SK-N-SH (cell line): Measurements from ENCODE around the gene UBE2D2. TPM values are rescaled to one million over a fixed set of nuclear protein-coding genes. Genes with fewer than 3 reads are reported as not detected.

ENCODE experiments used
- CTCF ChIA-PET: fragments of 300-600, 350-600 bp; formaldehyde crosslinking; extraction: SDS; loops from one replicate; lab custom pipeline; 2021; lab: Yijun Ruan, JAX
- POLR2A ChIA-PET: fragments of 350-600 bp; sonication (Branson Sonifier 250); formaldehyde crosslinking; extraction: SDS; loops from one replicate; lab custom pipeline; 2020; ENCODE audit warnings: antibody characterized with exemption, inconsistent platforms; lab: Yijun Ruan, JAX
- DNase-seq: peaks from one replicate; pipeline ENCODE4 v3.0.0; 2012
- H2AFZ ChIP-seq: fragments of 200-600 bp; sonication (generic); 2 replicates; pipeline ENCODE4 v1.8.1; 2016; ENCODE audit warnings: antibody characterized with exemption, mild to moderate bottlenecking, low read depth
- H3F3A ChIP-seq: fragments of 200-600 bp; sonication (generic); replicated peaks from 2 replicates; pipeline ENCODE3; 2016; ENCODE audit warnings: antibody characterized with exemption, mild to moderate bottlenecking; ENCODE audit not compliant: insufficient read depth
- H3K27ac ChIP-seq, 2 experiments: fragments of 200-500 bp in 1 of 2; fragments of 200-600 bp in 1 of 2; sonication (Bioruptor generic) in 1 of 2; sonication (generic), shearing (Covaris generic) in 1 of 2; 2 replicates each; pipeline versions ENCODE4 v1.5.1 to v1.6.1; 2014 to 2016; ENCODE audit warnings: low read depth in 2 of 2, inconsistent platforms in 1 of 2, low read length in 1 of 2, mild to moderate bottlenecking in 1 of 2, mixed read lengths in 1 of 2
- H3K27me3 ChIP-seq: fragments of 200-600 bp; sonication (generic), shearing (Covaris generic); 2 replicates; pipeline ENCODE4 v1.6.1; 2016; ENCODE audit warnings: mixed run types; ENCODE audit not compliant: insufficient read depth
- H3K36me3 ChIP-seq, 2 experiments: fragments of 200-500 bp in 1 of 2; fragments of 200-600 bp in 1 of 2; sonication (Bioruptor generic) in 1 of 2; sonication (generic) in 1 of 2; replicated peaks in 1 of 2; 2 replicates each; pipeline versions ENCODE3 to v1.5.1; 2014 to 2016; ENCODE audit warnings: low read length in 1 of 2, mild to moderate bottlenecking in 1 of 2; ENCODE audit not compliant: insufficient read depth in 2 of 2, control insufficient read depth in 1 of 2
- H3K4me1 ChIP-seq, 2 experiments: fragments of 200-500 bp in 1 of 2; fragments of 200-600 bp in 1 of 2; sonication (Bioruptor generic) in 1 of 2; sonication (generic), shearing (Covaris generic) in 1 of 2; 2 replicates each; pipeline versions ENCODE4 v1.5.1 to v1.6.1; 2014 to 2016; ENCODE audit warnings: low read depth in 1 of 2, low read length in 1 of 2, mixed run types in 1 of 2; ENCODE audit not compliant: insufficient read depth in 2 of 2, control insufficient read depth in 1 of 2
- H3K4me2 ChIP-seq: fragments of 200-600 bp; sonication (generic), shearing (Covaris generic); 2 replicates; pipeline ENCODE4 v1.6.1; 2017; ENCODE audit warnings: mixed run types
- H3K4me3 ChIP-seq, 2 experiments: fragments of 200-500 bp in 1 of 2; fragments of 200-600 bp in 1 of 2; sonication (Bioruptor generic) in 1 of 2; sonication (generic), shearing (Covaris generic) in 1 of 2; 2 replicates each; pipeline versions ENCODE4 v1.5.1 to v1.8.1; 2014 to 2016; ENCODE audit warnings: low read depth in 2 of 2, inconsistent platforms in 1 of 2, low read length in 1 of 2, mild to moderate bottlenecking in 1 of 2, mixed read lengths in 1 of 2, moderate library complexity in 1 of 2
- H3K79me2 ChIP-seq: fragments of 200-600 bp; sonication (generic); 2 replicates; pipeline ENCODE4 v1.8.1; 2017; ENCODE audit warnings: mild to moderate bottlenecking; ENCODE audit not compliant: insufficient read depth
- H3K9ac ChIP-seq: fragments of 200-600 bp; sonication (generic); 2 replicates; pipeline ENCODE4 v1.6.1; 2017; ENCODE audit warnings: mixed run types
- H3K9me2 ChIP-seq: fragments of 200-600 bp; sonication (generic); 2 replicates; pipeline ENCODE4 v1.6.1; 2017; ENCODE audit warnings: mixed run types
- H3K9me3 ChIP-seq: fragments of 200-600 bp; sonication (generic); 2 replicates; pipeline ENCODE4 v1.6.1; 2017; ENCODE audit warnings: mixed run types, mild to moderate bottlenecking, moderate library complexity
- H4K20me1 ChIP-seq: fragments of 200-600 bp; sonication (generic); 2 replicates; pipeline ENCODE4 v1.6.1; 2017; ENCODE audit warnings: mild to moderate bottlenecking, mixed run types; ENCODE audit not compliant: insufficient read depth
- ELF1 ChIP-seq: IDR thresholded peaks from 2 replicates; pipeline ENCODE4 v1.4.0; 2012
- FOSL2 ChIP-seq: IDR thresholded peaks from 2 replicates; pipeline ENCODE4 v1.4.0; 2012; ENCODE audit warnings: low read depth, mild to moderate bottlenecking, moderate library complexity, borderline replicate concordance
- GATA2 ChIP-seq: sonication (generic); formaldehyde crosslinking; IDR thresholded peaks from 2 replicates; pipeline ENCODE4 v1.5.0; 2020; ENCODE audit warnings: mild to moderate bottlenecking, missing genetic modification reagents
- MXI1 ChIP-seq: IDR thresholded peaks from 2 replicates; pipeline ENCODE4 v1.6.1; 2012; ENCODE audit warnings: mild to moderate bottlenecking, low read depth, low read length, improper control_type of control experiment
- NFIC ChIP-seq: IDR thresholded peaks from 2 replicates; pipeline ENCODE4 v1.4.0; 2012; ENCODE audit warnings: borderline replicate concordance
- POLR2AphosphoS5 ChIP-seq: IDR thresholded peaks from 2 replicates; pipeline ENCODE4 v1.6.1; 2012; ENCODE audit warnings: low read depth, low read length
- TCF12 ChIP-seq: IDR thresholded peaks from 2 replicates; pipeline ENCODE4 v1.4.0; 2012
- USF1 ChIP-seq: IDR thresholded peaks from 2 replicates; pipeline ENCODE4 v1.4.0; 2012; ENCODE audit warnings: low read depth, borderline replicate concordance
- YY1 ChIP-seq: IDR thresholded peaks from 2 replicates; pipeline ENCODE4 v1.4.0; 2012; ENCODE audit warnings: low read depth, mild to moderate bottlenecking
- WGBS: methylation state at CpG from one replicate; pipeline ENCODE4 v1.1.6; 2017; ENCODE audit warnings: low lambda C conversion rate; 5-methylcytosine and 5-hydroxymethylcytosine counted together
- polyA plus RNA-seq, 3 experiments: library from polyadenylated mRNA; depleted of rRNA; stranded (reverse); fragments of >200 nt; gene quantifications; 2 replicates each; pipeline ENCODE4 v1.2.3, GENCODE V29; 2012
- TF ChIP-seq, protein P1 (sequence below): IDR thresholded peaks from 2 replicates; pipeline ENCODE4 v1.4.0; 2012; ENCODE audit warnings: low read depth
- TF ChIP-seq, protein P2 (sequence below): fragments of 200-600 bp; sonication (generic); IDR thresholded peaks from 2 replicates; pipeline ENCODE4 v1.6.1; 2017; ENCODE audit warnings: antibody characterized with exemption, mild to moderate bottlenecking, moderate library complexity
- TF ChIP-seq, protein P3 (sequence below): IDR thresholded peaks from 2 replicates; pipeline ENCODE4 v1.4.0; 2012; ENCODE audit warnings: low read depth, borderline replicate concordance

The UBE2D2 gene
- polyA plus RNA-seq, 1 of the 3 experiments (the other 2 are of a cell fraction): 24.5 TPM

DNA sequence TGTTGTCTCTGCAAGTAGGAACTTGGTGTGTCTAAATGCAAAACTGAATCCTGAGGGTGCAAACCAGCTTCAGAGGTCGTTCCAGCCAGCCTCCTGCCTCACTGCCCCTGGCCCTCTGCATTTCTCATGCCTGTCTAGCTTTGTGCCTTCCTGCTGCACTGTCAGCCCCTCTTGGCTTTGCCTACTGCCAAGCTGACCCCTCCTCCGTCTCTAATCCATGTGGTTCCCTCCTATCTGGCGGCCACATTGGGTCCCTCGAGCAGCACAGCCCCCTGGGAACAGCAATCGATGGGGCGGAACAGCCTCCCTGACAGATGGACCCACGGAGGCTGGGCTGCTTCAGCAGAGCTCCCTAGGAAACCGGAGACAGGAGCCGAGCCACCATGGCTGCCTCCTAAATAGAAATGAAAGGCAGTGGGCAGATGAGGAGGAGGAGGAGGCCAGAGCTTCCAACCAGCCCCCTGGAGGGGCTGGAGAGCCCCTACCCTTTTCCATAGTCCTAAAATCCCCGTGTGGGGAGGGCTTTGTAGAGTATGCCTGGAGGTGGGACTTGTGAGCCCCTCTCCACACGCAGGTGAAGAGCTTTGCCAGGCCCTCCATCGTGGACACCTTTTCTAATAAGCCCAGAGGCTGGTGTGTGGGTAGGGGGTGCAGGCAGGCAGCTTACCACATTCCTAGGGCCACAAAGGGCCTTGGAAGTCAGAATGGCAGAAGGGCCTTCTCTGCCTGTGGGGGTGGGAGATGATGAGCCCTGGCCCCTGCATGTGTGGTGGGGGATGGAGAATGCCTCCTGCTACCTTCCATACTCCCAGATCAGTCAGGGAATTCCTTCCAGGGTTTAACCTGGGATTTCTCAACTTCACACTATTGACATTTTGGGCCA, 77.8 kb downstream of the UBE2D2 start:
- Histone ChIP-seq H3K4me2 (peak overlapping the region; percentile 87; the same call in 1 of the 2 replicates), H3K4me1 (peaks cover 45 to 66% of the 10 kb centered on the region in 2 experiments), H4K20me1 (no peaks in the 10 kb centered on the region; the same call in 1 of the 2 replicates), H3K4me3 (no peak overlapping the region), H3K27me3 (no peaks in the 10 kb centered on the region), H3K36me3 (no peaks in the 10 kb centered on the region), H3F3A (peaks cover 30% of the 10 kb centered on the region), H3K9ac (no peak overlapping the region), H3K79me2 (peaks cover 28% of the 10 kb centered on the region; the same call in 1 of the 2 replicates), H3K9me2 (no peaks in the 10 kb centered on the region), H2AFZ (no peak overlapping the region), H3K27ac (peak overlapping the region; percentile 83 to 99), H3K9me3 (no peaks in the 10 kb centered on the region)
- ChIA-PET CTCF (interaction anchor here (2.8 to 22.4 kb wide), 7 partner anchors 10 to 128 kb away, joined by 14 to 627 read pairs (median 177); partner anchors contain the start of gene CXXC5), POLR2A (interaction anchor here (0.8 to 5.4 kb wide), 9 partner anchors 10 to 108 kb away, joined by 3 to 130 read pairs (median 9); partner anchors contain the start of gene CXXC5)
- TF ChIP-seq TCF12: no peak
- TF ChIP-seq, protein P1, sequence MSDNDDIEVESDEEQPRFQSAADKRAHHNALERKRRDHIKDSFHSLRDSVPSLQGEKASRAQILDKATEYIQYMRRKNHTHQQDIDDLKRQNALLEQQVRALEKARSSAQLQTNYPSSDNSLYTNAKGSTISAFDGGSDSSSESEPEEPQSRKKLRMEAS: no peak
- TF ChIP-seq MXI1: no peak
- TF ChIP-seq ELF1: no peak
- no peak for TF ChIP-seq POLR2AphosphoS5
- no peak for TF ChIP-seq USF1
- TF ChIP-seq, protein P2, sequence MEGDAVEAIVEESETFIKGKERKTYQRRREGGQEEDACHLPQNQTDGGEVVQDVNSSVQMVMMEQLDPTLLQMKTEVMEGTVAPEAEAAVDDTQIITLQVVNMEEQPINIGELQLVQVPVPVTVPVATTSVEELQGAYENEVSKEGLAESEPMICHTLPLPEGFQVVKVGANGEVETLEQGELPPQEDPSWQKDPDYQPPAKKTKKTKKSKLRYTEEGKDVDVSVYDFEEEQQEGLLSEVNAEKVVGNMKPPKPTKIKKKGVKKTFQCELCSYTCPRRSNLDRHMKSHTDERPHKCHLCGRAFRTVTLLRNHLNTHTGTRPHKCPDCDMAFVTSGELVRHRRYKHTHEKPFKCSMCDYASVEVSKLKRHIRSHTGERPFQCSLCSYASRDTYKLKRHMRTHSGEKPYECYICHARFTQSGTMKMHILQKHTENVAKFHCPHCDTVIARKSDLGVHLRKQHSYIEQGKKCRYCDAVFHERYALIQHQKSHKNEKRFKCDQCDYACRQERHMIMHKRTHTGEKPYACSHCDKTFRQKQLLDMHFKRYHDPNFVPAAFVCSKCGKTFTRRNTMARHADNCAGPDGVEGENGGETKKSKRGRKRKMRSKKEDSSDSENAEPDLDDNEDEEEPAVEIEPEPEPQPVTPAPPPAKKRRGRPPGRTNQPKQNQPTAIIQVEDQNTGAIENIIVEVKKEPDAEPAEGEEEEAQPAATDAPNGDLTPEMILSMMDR: no peak
- WGBS: 84% methylated on average over 11 of the region's 12 CpGs
- DNase-seq: peak; percentile 59

- peak; percentile 47 for DNase-seq
- no peak overlapping the region for H3K4me3 ChIP-seq
- peak; percentile 12; the same call in 1 of the 2 replicates for TF ChIP-seq TCF12
- no peak for TF ChIP-seq YY1
- TF ChIP-seq GATA2: no peak
- TF ChIP-seq, protein P3, sequence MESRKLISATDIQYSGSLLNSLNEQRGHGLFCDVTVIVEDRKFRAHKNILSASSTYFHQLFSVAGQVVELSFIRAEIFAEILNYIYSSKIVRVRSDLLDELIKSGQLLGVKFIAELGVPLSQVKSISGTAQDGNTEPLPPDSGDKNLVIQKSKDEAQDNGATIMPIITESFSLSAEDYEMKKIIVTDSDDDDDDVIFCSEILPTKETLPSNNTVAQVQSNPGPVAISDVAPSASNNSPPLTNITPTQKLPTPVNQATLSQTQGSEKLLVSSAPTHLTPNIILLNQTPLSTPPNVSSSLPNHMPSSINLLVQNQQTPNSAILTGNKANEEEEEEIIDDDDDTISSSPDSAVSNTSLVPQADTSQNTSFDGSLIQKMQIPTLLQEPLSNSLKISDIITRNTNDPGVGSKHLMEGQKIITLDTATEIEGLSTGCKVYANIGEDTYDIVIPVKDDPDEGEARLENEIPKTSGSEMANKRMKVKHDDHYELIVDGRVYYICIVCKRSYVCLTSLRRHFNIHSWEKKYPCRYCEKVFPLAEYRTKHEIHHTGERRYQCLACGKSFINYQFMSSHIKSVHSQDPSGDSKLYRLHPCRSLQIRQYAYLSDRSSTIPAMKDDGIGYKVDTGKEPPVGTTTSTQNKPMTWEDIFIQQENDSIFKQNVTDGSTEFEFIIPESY: 0 out of 2 replicates have a peak, but pooled peaks have one; percentile 49
- peak; percentile 31; the same call in 1 of the 2 replicates for TF ChIP-seq FOSL2
- TF ChIP-seq NFIC: peak; percentile 82
- TF ChIP-seq MXI1: 0 out of 2 replicates have a peak, but pooled peaks have one; percentile 18
Observed at GRCh38 chr5:139639619-139640380, 78.7 kb downstream of the UBE2D2 start.

More at GRCh38 chr5:139639619-139640380, 78.7 kb downstream of the UBE2D2 start:
- H3K27ac ChIP-seq: peak overlapping the region in 1 of 2 experiments; percentile 99; a peak in 2 of 4 replicates
- no peak overlapping the region for H3K4me2 ChIP-seq
- ChIA-PET POLR2A (interaction anchor here (2.8 to 5.4 kb wide), 2 partner anchors 9 to 38 kb away, joined by 13 to 130 read pairs; partner anchors contain the start of gene CXXC5), CTCF (interaction anchor here (0.8 to 22.4 kb wide), 5 partner anchors 9 to 128 kb away, joined by 3 to 627 read pairs (median 238); partner anchors contain the start of gene CXXC5)
- no peaks in the 10 kb centered on the region for H3K27me3 ChIP-seq
- H3K36me3 ChIP-seq: no peaks in the 10 kb centered on the region
- no peak overlapping the region for H2AFZ ChIP-seq
- no peak overlapping the region for H3K9ac ChIP-seq
- WGBS: 93% methylated on average over 3 of the region's 11 CpGs
- peaks cover 23% of the 10 kb centered on the region; the same call in 1 of the 2 replicates for H3K79me2 ChIP-seq
- no peaks in the 10 kb centered on the region for H3K9me2 ChIP-seq
- H4K20me1 ChIP-seq: no peaks in the 10 kb centered on the region; the same call in 1 of the 2 replicates
- H3F3A ChIP-seq: peaks cover 30% of the 10 kb centered on the region
- peaks cover 45 to 65% of the 10 kb centered on the region in 2 experiments for H3K4me1 ChIP-seq
- H3K9me3 ChIP-seq: no peaks in the 10 kb centered on the region
